ENCODE results near the gene RBX1.

GRCh38 chr22:40966726-40967085 is 15.5 kb downstream of the RBX1 start:
- TF ChIP-seq CTCF (conservative IDR thresholded peaks at IDR 0.05; ENCODE audit: low read length) (no peak), EZH2phosphoT487 (IDR thresholded peaks at IDR 0.05; ENCODE audit: borderline replicate concordance, low read depth, low read length) (no peak)
